GM10266 (cell line): ENCODE measurements around the gene KRT33A.

Experiments
- DNase-seq: peaks from one replicate; pipeline ENCODE4 v3.0.0; 2012; ENCODE audit errors: extremely low spot score
- TF ChIP-seq, protein P1 (sequence below): IDR thresholded peaks from 2 replicates; pipeline ENCODE4 v1.5.1; 2012; ENCODE audit warnings: mild to moderate bottlenecking, low read depth; ENCODE audit not compliant: control insufficient read depth, insufficient read depth; ENCODE audit errors: missing control alignments

KRT33A gene

DNA sequence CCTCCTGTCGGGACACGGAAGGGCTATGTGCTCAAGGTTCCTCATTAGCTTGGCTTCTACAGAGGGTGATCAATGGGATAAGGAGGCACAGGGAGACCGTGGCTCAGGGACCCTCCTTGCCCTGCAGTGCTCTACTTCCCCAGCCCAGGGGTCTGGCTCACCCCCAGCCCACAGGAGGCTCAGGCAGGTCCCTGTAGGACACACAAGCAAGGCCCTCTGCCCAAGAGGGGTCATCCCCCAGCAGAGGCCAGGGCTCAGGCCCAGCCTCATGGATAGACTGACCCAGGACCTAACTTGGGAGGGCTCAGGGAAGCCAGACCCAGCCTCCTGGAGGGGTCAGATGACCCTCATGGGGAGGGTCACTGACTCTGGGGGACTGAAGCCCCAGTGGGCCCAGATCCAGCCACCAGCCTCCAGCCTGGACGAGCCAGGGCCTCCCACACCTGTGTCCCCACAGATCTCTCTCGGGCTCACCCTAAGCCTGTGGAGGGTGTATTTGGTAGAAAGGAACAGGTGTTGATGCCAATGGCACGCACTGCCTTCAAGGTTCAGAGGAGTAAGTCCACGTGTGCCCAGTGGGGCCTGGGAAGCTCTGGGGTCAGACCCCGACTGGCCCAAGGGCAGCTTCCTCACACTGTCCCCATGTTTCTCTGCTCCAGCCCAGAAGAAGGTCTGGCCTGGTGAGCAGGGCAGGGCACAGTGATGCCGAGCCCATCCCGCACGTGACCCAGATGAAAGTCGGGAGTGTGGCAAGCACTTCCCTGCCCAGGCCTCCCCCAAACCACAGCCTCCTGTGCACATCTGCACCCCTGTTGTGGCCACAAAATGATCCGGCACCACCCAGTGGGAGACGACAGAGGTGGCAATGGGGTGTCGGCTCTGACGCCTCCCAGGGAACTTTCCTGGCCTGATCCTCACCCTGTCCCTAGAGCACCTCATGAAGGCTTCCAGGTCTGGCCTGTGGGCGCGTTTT lies 24.2 kb downstream of the KRT33A start:
- TF ChIP-seq, protein P1, sequence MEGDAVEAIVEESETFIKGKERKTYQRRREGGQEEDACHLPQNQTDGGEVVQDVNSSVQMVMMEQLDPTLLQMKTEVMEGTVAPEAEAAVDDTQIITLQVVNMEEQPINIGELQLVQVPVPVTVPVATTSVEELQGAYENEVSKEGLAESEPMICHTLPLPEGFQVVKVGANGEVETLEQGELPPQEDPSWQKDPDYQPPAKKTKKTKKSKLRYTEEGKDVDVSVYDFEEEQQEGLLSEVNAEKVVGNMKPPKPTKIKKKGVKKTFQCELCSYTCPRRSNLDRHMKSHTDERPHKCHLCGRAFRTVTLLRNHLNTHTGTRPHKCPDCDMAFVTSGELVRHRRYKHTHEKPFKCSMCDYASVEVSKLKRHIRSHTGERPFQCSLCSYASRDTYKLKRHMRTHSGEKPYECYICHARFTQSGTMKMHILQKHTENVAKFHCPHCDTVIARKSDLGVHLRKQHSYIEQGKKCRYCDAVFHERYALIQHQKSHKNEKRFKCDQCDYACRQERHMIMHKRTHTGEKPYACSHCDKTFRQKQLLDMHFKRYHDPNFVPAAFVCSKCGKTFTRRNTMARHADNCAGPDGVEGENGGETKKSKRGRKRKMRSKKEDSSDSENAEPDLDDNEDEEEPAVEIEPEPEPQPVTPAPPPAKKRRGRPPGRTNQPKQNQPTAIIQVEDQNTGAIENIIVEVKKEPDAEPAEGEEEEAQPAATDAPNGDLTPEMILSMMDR, result no peak
- no peak for DNase-seq

DNA sequence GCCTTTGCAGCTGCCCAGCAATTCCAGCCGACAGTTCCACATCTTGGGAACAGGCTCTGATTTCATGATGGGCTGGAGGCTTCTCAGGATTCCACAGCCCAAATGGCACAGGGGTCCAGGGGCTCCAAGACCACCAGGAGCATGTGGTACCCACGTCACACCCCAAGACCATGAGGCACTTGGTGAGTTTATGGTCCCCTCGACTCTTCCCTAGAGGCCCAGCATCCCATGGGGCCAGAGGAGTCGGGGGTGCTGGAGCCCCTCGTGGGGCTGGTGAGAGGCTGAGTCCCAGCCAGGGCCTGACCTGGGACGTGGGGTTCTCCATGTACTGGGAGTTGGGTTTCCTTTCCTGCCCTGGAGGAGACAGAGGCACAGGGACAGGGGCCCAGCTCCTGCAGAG lies 25.0 kb downstream of the KRT33A start:
- TF ChIP-seq, protein P1, result no peak
- no peak for DNase-seq

DNA sequence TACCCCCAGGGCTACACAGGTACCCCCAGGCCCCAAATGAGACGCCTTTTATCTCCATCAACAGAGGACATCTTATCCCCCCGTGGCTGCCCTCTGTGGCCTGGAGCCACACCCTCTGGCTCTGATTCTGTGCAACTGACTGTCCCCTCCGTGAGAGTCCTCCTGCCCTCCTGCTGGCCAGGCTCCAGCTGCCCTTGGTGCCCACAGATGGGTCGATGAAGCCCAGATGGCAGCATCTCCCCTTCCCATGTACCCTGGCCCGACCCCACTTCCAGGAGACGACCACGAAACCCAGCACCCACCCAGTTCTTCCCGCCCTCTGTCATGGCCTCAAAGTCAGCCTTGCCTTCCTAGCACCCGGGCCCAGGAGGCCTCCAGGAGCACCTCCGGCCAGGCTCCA lies 25.5 kb downstream of the KRT33A start:
- TF ChIP-seq, protein P1, result no peak
- DNase-seq, result no peak

DNA sequence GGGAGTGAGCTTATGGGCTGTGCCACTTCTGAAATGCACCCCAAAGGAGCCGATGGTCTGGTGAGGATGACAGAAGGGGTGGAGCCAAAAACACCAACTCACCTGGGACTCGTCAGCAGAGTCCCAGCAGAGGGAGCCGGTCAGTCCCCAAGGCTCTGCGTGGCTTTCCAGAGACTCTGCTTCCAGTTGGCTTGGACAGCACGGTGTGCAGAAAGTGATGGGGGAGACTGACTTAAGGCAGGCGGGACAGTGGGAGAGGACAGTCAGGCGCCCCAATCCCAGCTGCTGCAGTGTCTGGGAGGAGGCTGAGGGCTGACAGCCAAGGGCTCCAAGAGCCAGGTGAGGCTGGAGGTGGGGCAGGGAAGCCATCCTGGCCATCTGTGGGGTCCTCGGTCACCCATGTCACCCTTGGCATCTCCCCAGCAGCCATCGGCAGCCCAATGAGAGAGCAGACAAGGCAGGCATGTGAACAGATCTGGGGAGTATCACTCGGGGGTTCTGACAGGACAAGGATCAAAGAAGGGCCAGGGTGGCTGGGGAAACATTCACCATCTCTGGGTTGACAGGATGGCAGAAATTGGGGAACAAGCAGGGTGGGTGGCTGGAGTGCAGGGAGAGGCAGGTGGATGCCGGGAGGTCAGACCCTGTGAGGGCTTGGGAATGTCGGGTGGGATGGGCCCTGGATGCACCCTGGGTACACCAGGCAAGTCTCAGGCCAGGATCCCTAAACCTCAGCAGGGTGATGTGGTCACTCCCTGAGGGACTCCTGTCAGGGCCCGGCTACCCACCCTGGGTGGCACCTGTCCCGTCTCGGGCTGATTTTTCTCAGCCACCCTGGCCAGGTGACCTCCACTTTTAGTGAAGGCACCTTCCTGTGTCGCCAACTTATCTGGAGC lies 26.2 kb downstream of the KRT33A start:
- TF ChIP-seq, protein P1, result peak; percentile 9
- DNase-seq, result no peak

DNA sequence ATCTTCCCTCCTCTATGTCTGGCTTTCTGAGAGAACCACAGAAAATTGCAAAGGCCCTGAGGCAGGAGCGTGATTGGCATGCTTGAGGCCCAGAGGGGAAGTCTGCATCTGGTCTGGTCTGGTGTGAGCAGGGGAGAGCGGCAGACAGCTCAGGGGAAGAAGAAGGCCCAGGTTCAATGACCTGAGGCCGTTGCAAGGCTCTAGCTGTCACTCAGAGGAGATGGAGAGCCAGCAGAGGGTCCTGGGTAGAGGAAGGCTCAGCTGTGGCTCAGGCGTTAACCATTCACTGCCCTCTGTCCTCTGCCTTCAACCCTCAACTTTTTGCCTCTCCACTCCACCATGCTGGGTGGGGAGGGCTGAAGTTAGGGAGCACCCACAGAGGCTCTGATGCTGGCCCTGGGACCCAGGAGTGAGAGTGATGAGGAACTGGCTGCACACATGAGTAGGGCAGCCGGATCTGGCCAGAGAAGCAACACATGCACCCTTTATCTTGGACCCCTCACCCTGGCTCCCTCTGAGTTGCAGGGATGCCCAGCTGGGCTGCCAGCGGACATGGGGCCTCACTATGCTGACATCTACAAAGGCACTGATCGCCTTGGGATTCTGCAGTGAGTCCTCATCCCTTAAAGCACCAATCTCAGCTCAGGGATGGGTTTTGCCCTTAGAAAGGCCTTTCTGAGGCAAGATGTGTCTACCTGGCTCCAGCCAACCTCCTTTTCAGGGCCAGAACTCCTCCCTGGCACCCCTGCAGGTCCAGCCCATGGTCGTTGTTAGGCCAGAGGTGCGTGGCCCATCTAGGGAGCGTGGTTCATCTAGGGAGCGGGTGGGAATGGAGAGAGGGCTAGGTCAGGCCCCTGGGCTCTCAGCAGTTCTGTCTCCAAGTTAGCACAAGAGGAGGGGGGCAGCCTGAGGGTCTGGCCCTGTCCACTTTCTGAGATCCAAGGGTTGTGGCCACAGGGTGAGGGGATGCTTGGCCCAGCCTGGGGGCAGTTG lies 27.4 kb downstream of the KRT33A start:
- TF ChIP-seq, protein P1, result no peak
- DNase-seq, result no peak

DNA sequence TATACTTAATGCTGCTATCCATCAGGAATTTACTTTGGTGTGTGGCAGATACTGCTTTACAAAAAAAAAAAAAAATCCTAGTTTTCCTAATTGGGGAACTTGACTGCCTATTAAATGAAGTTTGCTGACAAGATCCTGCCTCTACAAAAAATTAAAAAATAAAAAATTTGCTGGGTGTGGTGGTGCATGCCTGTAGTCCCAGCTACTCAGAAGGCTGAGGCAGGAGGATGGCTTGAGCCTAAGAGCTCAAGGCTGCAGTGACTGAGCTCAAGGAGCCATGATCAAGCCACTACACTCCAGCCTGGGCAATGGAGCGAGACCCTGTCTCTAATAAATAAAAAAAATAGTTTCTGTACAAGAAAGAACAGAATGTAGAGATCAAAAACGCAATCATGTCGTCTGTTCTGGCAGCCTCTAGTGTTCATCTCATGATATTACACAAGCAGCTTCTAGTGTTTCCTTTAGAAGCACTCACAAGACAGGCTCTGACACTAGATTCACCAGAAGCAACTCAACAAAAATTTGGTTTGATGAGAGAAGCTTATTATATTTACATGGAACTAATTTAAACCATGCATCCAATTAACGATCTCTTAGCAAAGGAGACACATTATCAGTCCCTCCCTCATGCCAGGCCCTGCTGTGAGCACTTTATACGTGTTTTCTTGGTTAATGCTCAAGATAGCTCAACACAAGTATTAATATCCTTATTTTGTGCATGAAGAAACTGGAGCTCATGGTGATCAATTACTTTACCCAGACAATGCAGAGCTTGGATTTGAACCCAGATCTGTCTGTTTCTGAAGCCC lies 28.3 kb downstream of the KRT33A start:
- TF ChIP-seq, protein P1, result peak; percentile 58
- peak; percentile 47 for DNase-seq
